ENCODE measurements around the gene RAD51.
A peak's percentile ranks its signal among the peaks of the same experiment; 100 is the strongest.

RAD51 gene

DNA sequence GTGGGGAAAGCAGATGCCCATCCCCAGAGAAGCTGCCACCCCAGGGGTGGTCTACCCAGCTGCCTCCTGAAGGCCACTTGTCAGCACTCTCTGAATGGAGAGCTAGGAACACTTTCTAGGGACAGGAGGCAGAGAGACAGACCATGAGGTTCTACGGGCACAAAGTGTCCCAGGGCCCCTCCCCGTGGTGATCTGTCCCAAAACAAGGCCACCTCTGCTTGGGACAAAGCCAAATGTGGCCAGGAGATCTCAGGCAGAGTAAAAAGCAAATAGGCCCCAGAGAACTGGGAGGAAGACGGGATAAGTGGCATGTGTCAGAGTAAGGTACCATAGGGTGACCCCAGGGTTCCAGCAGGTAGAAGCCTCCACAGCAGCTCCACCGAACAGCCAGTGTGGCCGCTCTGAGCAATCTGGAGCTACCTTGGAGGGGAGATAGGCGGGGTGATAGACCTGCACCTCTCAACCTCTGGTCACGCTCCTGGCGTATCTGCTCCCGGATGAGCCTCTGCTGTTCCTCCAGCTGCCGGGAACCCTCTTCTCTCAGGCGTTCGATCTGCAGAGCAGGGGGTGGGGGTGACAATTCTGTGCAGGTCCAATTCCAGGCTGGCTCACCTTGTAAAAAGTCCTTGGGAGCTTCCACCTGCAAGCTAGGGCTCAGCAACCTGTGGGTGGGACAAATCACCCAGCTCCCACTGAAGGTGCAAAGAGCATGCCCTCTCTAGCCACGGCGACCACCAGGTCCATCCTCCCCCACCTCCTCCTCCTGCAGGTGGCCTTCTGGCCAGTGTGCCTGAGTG, 81.0 kb downstream of the RAD51 start (continued):
- TF ChIP-seq PATZ1 (CRISPR knock-in tag; IDR thresholded peaks at IDR 0.05; ENCODE audit: borderline replicate concordance) (no peak), CSRNP3 (CRISPR knock-in tag; IDR thresholded peaks at IDR 0.05) (no peak), ISL1 (CRISPR knock-in tag; IDR thresholded peaks at IDR 0.05) (no peak), SNAI2 (CRISPR knock-in tag; IDR thresholded peaks at IDR 0.05) (no peak), RARB (CRISPR knock-in tag; IDR thresholded peaks at IDR 0.05) (no peak), ZFP3 (CRISPR knock-in tag; IDR thresholded peaks at IDR 0.05) (no peak), ZNF70 (CRISPR knock-in tag; IDR thresholded peaks at IDR 0.05) (no peak), CSDC2 (CRISPR knock-in tag; IDR thresholded peaks at IDR 0.05) (no peak), ARNTL (CRISPR knock-in tag; IDR thresholded peaks at IDR 0.05; ENCODE audit: borderline replicate concordance, low read depth) (no peak)

GRCh38 chr15:40776537-40777141, 81.7 kb downstream of the RAD51 start:
- TF ChIP-seq ZFP3 (CRISPR knock-in tag; IDR thresholded peaks at IDR 0.05) = no peak
- no peak for TF ChIP-seq CSDC2 (CRISPR knock-in tag; IDR thresholded peaks at IDR 0.05)
- TF ChIP-seq CSRNP3 (CRISPR knock-in tag; IDR thresholded peaks at IDR 0.05) = no peak
- no peak for TF ChIP-seq GLIS3 (CRISPR knock-in tag; IDR thresholded peaks at IDR 0.05)
- peak; percentile 69 for ATAC-seq

Measured in SK-N-SH treated with all-trans-retinoic acid at 6 μM for 48 hours (cell line).